Loucy (cell line): ENCODE results near the gene GCK.

ENCODE experiments used
- H2AFZ ChIP-seq: fragments of 200-600 bp; sonication (generic); 2 replicates; pipeline ENCODE4 v1.6.0; 2016; ENCODE audit warnings: antibody characterized with exemption, mild to moderate bottlenecking, low read length, moderate library complexity
- H3F3A ChIP-seq: fragments of 200-600 bp; 2 replicates; pipeline ENCODE4 v1.6.0; 2016; ENCODE audit warnings: antibody characterized with exemption, low read depth, mild to moderate bottlenecking
- H3K27me3 ChIP-seq: fragments of 200-600 bp; sonication (generic); 2 replicates; pipeline ENCODE4 v1.6.1; 2014; ENCODE audit warnings: low read length, mild to moderate bottlenecking; ENCODE audit not compliant: insufficient read depth, poor library complexity, severe bottlenecking
- H3K36me3 ChIP-seq: fragments of 200-600 bp; sonication (generic); 2 replicates; pipeline ENCODE4 v1.6.1; 2016; ENCODE audit warnings: low read length; ENCODE audit not compliant: insufficient read depth
- H3K4me1 ChIP-seq: fragments of 200-600 bp; sonication (generic); 2 replicates; pipeline ENCODE4 v1.5.1; 2014; ENCODE audit warnings: low read length, mild to moderate bottlenecking; ENCODE audit not compliant: insufficient read depth, poor library complexity, severe bottlenecking
- H3K4me2 ChIP-seq: fragments of 200-600 bp; sonication (generic); 2 replicates; pipeline ENCODE4 v1.6.0; 2014; ENCODE audit warnings: antibody characterized with exemption, low read length, low read depth, mild to moderate bottlenecking; ENCODE audit not compliant: poor library complexity, severe bottlenecking
- H3K4me3 ChIP-seq: fragments of 200-600 bp; sonication (generic); 2 replicates; pipeline ENCODE4 v1.5.1; 2014; ENCODE audit warnings: low read length, mild to moderate bottlenecking, mixed read lengths; ENCODE audit not compliant: poor library complexity, severe bottlenecking
- H3K79me2 ChIP-seq: fragments of 200-600 bp; sonication (generic); 2 replicates; pipeline ENCODE4 v1.6.1; 2014; ENCODE audit warnings: low read length; ENCODE audit not compliant: insufficient read depth
- H3K9ac ChIP-seq: fragments of 200-600 bp; sonication (generic); 2 replicates; pipeline ENCODE4 v1.6.0; 2014; ENCODE audit warnings: mild to moderate bottlenecking, low read depth, low read length, moderate library complexity; ENCODE audit not compliant: poor library complexity, severe bottlenecking
- H3K9me2 ChIP-seq: fragments of 200-600 bp; sonication (generic); replicated peaks from 2 replicates; pipeline ENCODE4 v1.6.1; 2016; ENCODE audit warnings: low read depth, low read length, mixed read lengths
- H3K9me3 ChIP-seq: fragments of 200-600 bp; sonication (generic); 2 replicates; pipeline ENCODE4 v1.6.1; 2014; ENCODE audit warnings: mild to moderate bottlenecking, antibody characterized with exemption, low read length, low read depth; ENCODE audit not compliant: insufficient read depth
- H4K20me1 ChIP-seq: fragments of 200-600 bp; sonication (generic); 2 replicates; pipeline ENCODE4 v1.6.0; 2014; ENCODE audit warnings: antibody characterized with exemption, low read length, mild to moderate bottlenecking; ENCODE audit not compliant: insufficient read depth, poor library complexity, severe bottlenecking
- EZH2phosphoT487 ChIP-seq: fragments of 200-600 bp; IDR thresholded peaks from 2 replicates; pipeline ENCODE4 v1.6.1; 2018; ENCODE audit warnings: antibody characterized with exemption, mild to moderate bottlenecking, moderate library complexity, borderline replicate concordance
- TF ChIP-seq, protein P1 (sequence below): fragments of 200-600 bp; sonication (generic); conservative IDR thresholded peaks from 2 replicates; pipeline ENCODE4 v1.5.1; 2014; ENCODE audit warnings: mild to moderate bottlenecking, antibody characterized with exemption, low read length

GCK gene

DNA sequence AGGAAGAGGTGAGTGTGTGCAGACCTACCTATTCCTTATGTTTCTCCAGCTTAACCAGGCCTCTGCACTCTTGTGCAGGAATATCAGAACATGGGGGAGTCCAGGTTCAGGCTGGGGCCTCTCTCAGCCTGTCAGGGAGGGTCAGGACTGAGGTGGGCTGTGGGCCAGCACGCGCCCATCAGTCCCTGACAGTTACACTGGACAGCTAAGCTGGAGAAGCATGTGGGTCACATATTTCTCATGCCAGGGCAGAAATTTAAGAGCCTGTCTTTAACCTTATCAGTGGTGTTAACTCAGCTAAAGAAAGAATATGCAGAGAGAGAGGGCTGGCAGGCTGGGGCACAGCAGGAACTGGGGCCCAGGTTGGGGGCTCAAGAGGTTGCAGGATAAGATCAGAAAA is 57.2 kb downstream of the GCK start:
- Histone ChIP-seq H3K4me2 (no peak overlapping the region), H3K4me3 (no peak overlapping the region)

DNA sequence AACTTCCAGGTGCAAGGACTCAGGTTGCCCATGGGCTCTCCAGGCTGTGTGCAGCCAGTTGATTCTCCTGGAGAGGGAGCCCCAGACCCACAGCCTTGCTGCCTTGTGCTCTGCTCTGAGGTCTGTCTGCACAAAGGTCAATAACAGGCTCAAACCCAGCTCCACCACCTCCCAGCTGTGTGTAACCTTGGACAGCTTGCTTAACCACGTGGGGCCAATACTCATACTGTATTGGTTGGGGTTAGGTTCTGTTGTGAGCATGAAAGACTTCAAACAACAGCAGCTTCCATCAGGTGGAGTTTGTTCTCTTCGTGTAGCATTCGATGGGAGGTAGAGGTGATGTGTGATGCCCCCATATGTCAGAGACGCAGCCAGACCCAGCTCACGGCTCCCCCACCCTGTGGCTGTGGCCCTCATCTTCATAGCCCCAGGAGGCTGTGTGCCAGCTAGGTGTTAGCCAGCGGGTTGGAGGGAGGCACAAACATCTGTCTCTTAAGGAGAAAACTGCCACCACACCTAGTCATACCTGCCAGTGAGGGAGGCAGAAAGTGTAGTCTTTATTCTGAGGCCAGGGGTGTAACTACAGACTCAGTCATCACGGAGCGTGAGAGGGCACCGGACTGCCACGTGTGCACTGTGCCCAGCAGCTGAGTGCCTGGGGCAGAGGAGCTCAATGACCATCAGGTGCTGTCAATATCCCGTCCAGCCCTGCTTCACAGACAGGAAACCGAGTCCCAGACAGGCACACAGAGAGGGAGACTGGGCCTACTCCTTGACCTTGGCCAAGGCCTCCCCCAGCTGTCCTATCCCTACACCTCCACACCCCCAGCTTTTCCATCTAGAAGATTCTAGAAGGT is 57.8 kb downstream of the GCK start:
- no peaks in the 10 kb centered on the region for H3K9me3 ChIP-seq
- H3K79me2 ChIP-seq: no peaks in the 10 kb centered on the region
- TF ChIP-seq, protein P1, sequence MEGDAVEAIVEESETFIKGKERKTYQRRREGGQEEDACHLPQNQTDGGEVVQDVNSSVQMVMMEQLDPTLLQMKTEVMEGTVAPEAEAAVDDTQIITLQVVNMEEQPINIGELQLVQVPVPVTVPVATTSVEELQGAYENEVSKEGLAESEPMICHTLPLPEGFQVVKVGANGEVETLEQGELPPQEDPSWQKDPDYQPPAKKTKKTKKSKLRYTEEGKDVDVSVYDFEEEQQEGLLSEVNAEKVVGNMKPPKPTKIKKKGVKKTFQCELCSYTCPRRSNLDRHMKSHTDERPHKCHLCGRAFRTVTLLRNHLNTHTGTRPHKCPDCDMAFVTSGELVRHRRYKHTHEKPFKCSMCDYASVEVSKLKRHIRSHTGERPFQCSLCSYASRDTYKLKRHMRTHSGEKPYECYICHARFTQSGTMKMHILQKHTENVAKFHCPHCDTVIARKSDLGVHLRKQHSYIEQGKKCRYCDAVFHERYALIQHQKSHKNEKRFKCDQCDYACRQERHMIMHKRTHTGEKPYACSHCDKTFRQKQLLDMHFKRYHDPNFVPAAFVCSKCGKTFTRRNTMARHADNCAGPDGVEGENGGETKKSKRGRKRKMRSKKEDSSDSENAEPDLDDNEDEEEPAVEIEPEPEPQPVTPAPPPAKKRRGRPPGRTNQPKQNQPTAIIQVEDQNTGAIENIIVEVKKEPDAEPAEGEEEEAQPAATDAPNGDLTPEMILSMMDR: peak; percentile 56
- no peak for TF ChIP-seq EZH2phosphoT487
- no peak overlapping the region for H3K4me2 ChIP-seq
- peaks cover 16% of the 10 kb centered on the region for H3K4me1 ChIP-seq
- no peaks in the 10 kb centered on the region for H4K20me1 ChIP-seq
- peak overlapping the region; percentile 60 for H2AFZ ChIP-seq
- H3K9me2 ChIP-seq: no peaks in the 10 kb centered on the region
- no peaks in the 10 kb centered on the region for H3F3A ChIP-seq
- H3K36me3 ChIP-seq: no peaks in the 10 kb centered on the region
- H3K4me3 ChIP-seq: no peak overlapping the region
- H3K9ac ChIP-seq: no peak overlapping the region
- no peaks in the 10 kb centered on the region for H3K27me3 ChIP-seq

More for the DNA sequence above, 57.2 kb downstream of the GCK start:
- no peak for TF ChIP-seq EZH2phosphoT487
- TF ChIP-seq, protein P1: no peak
- no peaks in the 10 kb centered on the region for H3F3A ChIP-seq
- no peak overlapping the region for H3K9ac ChIP-seq
- H3K27me3 ChIP-seq: no peaks in the 10 kb centered on the region
- H2AFZ ChIP-seq: no peak overlapping the region; the same call in 1 of the 2 replicates
- H3K9me3 ChIP-seq: no peaks in the 10 kb centered on the region
- no peaks in the 10 kb centered on the region for H3K36me3 ChIP-seq
- H3K79me2 ChIP-seq: no peaks in the 10 kb centered on the region
- H3K9me2 ChIP-seq: no peaks in the 10 kb centered on the region
- H4K20me1 ChIP-seq: no peaks in the 10 kb centered on the region
- H3K4me1 ChIP-seq: peaks cover 16% of the 10 kb centered on the region

DNA sequence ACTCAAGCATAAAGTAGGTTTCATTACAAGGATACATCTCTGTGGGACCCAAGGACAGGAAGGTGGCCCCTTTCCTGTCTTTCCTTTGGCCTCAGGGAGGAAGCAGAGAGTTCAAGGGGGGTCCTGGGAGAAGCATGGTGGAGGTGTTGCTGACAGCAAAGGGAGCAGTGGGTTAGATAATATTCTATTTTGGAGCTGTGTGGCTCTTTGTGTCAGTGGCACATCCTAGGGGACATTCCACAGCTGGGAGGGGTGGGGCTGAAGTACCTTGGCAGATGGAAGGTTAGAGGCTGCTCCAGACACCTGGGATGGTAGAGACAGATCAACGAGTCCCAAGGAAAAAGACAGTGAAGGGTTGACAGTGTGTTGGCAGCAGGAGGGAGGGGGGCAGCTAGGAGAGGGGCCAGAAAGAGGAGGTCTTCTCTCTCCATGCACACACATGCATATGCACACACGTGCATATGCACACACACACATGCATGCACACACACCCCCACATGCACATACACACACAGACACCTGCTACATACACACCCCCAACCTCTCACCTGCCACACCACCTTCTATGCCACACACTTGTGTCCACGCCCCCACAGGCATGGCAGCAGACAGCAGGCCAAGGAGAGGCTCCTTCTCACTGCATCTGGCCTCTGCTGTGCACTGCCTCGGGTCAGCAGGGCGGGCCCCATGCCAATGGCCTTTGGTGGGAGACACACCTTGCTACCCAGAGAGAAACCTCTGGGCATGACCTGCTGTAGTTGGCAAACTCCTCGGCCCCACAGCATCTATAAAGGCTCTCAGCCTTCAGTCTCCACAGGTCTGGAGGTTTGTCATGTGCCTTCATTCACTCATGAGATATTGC is 60.3 kb downstream of the GCK start:
- Histone ChIP-seq H3K36me3 (no peaks in the 10 kb centered on the region), H2AFZ (peak overlapping the region; percentile 30), H3K4me2 (peak overlapping the region; percentile 55), H3K27me3 (no peaks in the 10 kb centered on the region), H3K9me3 (no peaks in the 10 kb centered on the region), H3F3A (peaks cover 5% of the 10 kb centered on the region; the same call in 1 of the 2 replicates), H3K4me3 (peak overlapping the region; percentile 37), H3K9ac (peak overlapping the region; percentile 5), H3K4me1 (peaks cover 16% of the 10 kb centered on the region), H3K9me2 (no peaks in the 10 kb centered on the region), H3K79me2 (no peaks in the 10 kb centered on the region), H4K20me1 (no peaks in the 10 kb centered on the region)
- no peak for TF ChIP-seq EZH2phosphoT487
- TF ChIP-seq, protein P1: no peak; the same call in 1 of the 2 replicates
